Adrenal gland (tissue), 12 donors: Measurements from ENCODE around the gene NFIB. TPM values are rescaled to one million over a fixed set of nuclear protein-coding genes. Genes with fewer than 3 reads are reported as not detected.

Experiments
- DNase-seq, 7 donors: peaks; one replicate each; pipeline ENCODE4 v3.0.0-alpha.2; 2019 to 2020
- H3K27ac ChIP-seq, 5 donors: fragments of 200-600 bp; sonication (generic) in 4 of 5; 1 replicate in 3 of 5; 2 replicates in 2 of 5; pipeline versions ENCODE4 v1.5.1 to v1.8.0; 2016 to 2020; ENCODE audit warnings: mild to moderate bottlenecking in 1 of 5
- H3K27me3 ChIP-seq: fragments of 200-600 bp; 2 replicates; pipeline ENCODE4 v1.8.0; 2021
- H3K36me3 ChIP-seq, 2 donors: fragments of 200-600 bp; replicated peaks in 1 of 2; 1 replicate in 1 of 2; 2 replicates in 1 of 2; pipeline versions ENCODE4 v1.5.1 to v1.8.0; 2018 to 2022
- H3K4me1 ChIP-seq, 2 donors: fragments of 200-600 bp; replicated peaks in 1 of 2; 1 replicate in 1 of 2; 2 replicates in 1 of 2; pipeline versions ENCODE4 v1.5.1 to v1.8.0; 2018 to 2021
- H3K4me3 ChIP-seq, 4 donors: fragments of 200-600 bp; sonication (generic) in 3 of 4; one replicate each; pipeline ENCODE4 v1.5.1; 2016 to 2018
- H3K9me3 ChIP-seq, 3 donors: fragments of 200-600 bp; sonication (generic) in 1 of 3; replicated peaks in 1 of 3; 1 replicate in 2 of 3; 2 replicates in 1 of 3; pipeline versions ENCODE4 v1.5.1 to v1.8.0; 2016 to 2021
- CTCF ChIP-seq, 6 experiments: fragments of 450-650 bp in 4 of 6; fragments of 200-600 bp in 2 of 6; sonication (generic) in 1 of 6; IDR thresholded peaks; 1 replicate in 5 of 6; 2 replicates in 1 of 6; pipeline versions ENCODE4 v1.5.1 to v1.8.0; 2016 to 2021; ENCODE audit warnings: antibody characterized with exemption in 6 of 6, mild to moderate bottlenecking in 2 of 6, moderate library complexity in 1 of 6
- POLR2A ChIP-seq, 2 donors: fragments of 450-650 bp; IDR thresholded peaks; one replicate each; pipeline ENCODE4 v1.6.1; 2017; ENCODE audit warnings: antibody characterized with exemption in 2 of 2, mild to moderate bottlenecking in 2 of 2, moderate library complexity in 1 of 2
- WGBS, 4 donors: extraction: QIAGEN DNeasy Blood & Tissue Kit in 2 of 4; methylation state at CpG; one replicate each; pipeline versions ENCODE4 v1.1.5 to v1.1.7; 2013 to 2017; 5-methylcytosine and 5-hydroxymethylcytosine counted together
- intact Hi-C, 2 donors: fragments of 100-400 bp; cut with DNase I; formaldehyde crosslinking; loops; one replicate each; pipeline versions ENCODE4 v1.14.1 to v1.15.0; 2022 to 2023
- polyA plus RNA-seq, 3 donors: library from polyadenylated mRNA; stranded (reverse); fragments of 200-250 nt in 2 of 3; fragments of 350-450 nt in 1 of 3; fragmentation: Illumina TruSeq in 1 of 3; extraction: RNeasy Lipid Tissue Mini Kit (QIAGEN cat#74804) in 1 of 3; gene quantifications; one replicate each; pipeline ENCODE4 v1.2.3, GENCODE V29; 2013 to 2014
- total RNA-seq, 9 donors: library from RNA; depleted of rRNA in 4 of 9; stranded (reverse); fragments of >200 nt in 4 of 9; fragments of 120-200 nt in 1 of 9; fragmentation: NEBNext Ultra II Directional in 1 of 9; extraction: Animal tissue kit (Norgen Biotek cat#: 25700) in 1 of 9; gene quantifications; one replicate each; pipeline versions ENCODE4 v1.1.0 to v1.2.4, GENCODE V29; 2013 to 2023
- donor health status: healthy with polysubstance abuse.
- donor health status: Bipolar disorder and iron deficiency.
- donor health status: DM: yes; HTN: yes; CAD: no.
- donor health status: DM: no; HTN: no; CAD: no.
- donor health status: DM: no; HTN: no; CAD: no.
- donor health status: DM: yes; HTN: yes; CAD: no.

Gene NFIB
- total and polyA plus RNA-seq, 12 donors = 10.9 to 84.1 (median 43.0) TPM

- H3K9me3 ChIP-seq = no peaks in the 10 kb centered on the region
- no peak overlapping the region for H3K27ac ChIP-seq
- 92 to 97% (median 97%) methylated on average over 3 of the region's 3 CpGs for WGBS, 4 donors
- H3K36me3 ChIP-seq = no peaks in the 10 kb centered on the region
- intact Hi-C loops = no loop called here
- no peak for TF ChIP-seq CTCF (IDR thresholded peaks at IDR 0.05)
- no peak for DNase-seq
- H3K27me3 ChIP-seq = no peaks in the 10 kb centered on the region
- no peak overlapping the region for H3K4me3 ChIP-seq
- H3K4me1 ChIP-seq = peaks cover 12 to 40% of the 10 kb centered on the region in 2 donors
Observed at GRCh38 chr9:14279671-14280070, 34.3 kb downstream of the NFIB start.

- Histone ChIP-seq H3K4me1 (peaks cover 13 to 45% of the 10 kb centered on the region in 2 donors), H3K4me3 (no peak overlapping the region), H3K9me3 (no peaks in the 10 kb centered on the region), H3K36me3 (no peaks in the 10 kb centered on the region), H3K27ac (no peak overlapping the region), H3K27me3 (no peaks in the 10 kb centered on the region)
- no peak for TF ChIP-seq CTCF (IDR thresholded peaks at IDR 0.05)
- TF ChIP-seq POLR2A (IDR thresholded peaks at IDR 0.05) = no peak
- intact Hi-C loops = no loop called here
- 90 to 95% (median 93%) methylated on average over 5 of the region's 5 CpGs for WGBS, 4 donors
- DNase-seq = no peak
Observed at GRCh38 chr9:14278291-14278721, 35.6 kb downstream of the NFIB start.

- H3K4me1 ChIP-seq = peaks cover 13 to 45% of the 10 kb centered on the region in 2 donors
- no peak overlapping the region for H3K4me3 ChIP-seq
- no peak for DNase-seq
- 80 to 89% (median 85%) methylated on average over 3 of the region's 3 CpGs for WGBS, 4 donors
- H3K9me3 ChIP-seq = no peaks in the 10 kb centered on the region
- TF ChIP-seq POLR2A (IDR thresholded peaks at IDR 0.05) (no peak), CTCF (IDR thresholded peaks at IDR 0.05) (no peak)
- H3K27me3 ChIP-seq = no peaks in the 10 kb centered on the region
- intact Hi-C loops = no loop called here
- H3K36me3 ChIP-seq = no peaks in the 10 kb centered on the region
- H3K27ac ChIP-seq = no peak overlapping the region
Observed at GRCh38 chr9:14277761-14278160, 36.2 kb downstream of the NFIB start.

GRCh38 chr9:14277244-14277643, 36.7 kb downstream of the NFIB start:
- H3K27me3 ChIP-seq = no peaks in the 10 kb centered on the region
- peak overlapping the region in 1 of 4 donors; percentile 2 for H3K4me3 ChIP-seq
- peak in 4 of 7 donors; percentile 21 to 52 (median 34) for DNase-seq
- peak overlapping the region in 1 of 5 donors; percentile 0 for H3K27ac ChIP-seq
- TF ChIP-seq CTCF (IDR thresholded peaks at IDR 0.05) (no peak), POLR2A (IDR thresholded peaks at IDR 0.05) (no peak)
- intact Hi-C loops = no loop called here
- H3K4me1 ChIP-seq = peaks cover 13 to 50% of the 10 kb centered on the region in 2 donors
- H3K36me3 ChIP-seq = no peaks in the 10 kb centered on the region
- 36 to 49% (median 47%) methylated on average over 8 of the region's 8 CpGs for WGBS, 4 donors
- no peaks in the 10 kb centered on the region for H3K9me3 ChIP-seq
